Neutrophil (primary cell): ENCODE data around the gene SHF.

ENCODE experiments used
- H3K27ac ChIP-seq: fragments of 200-600 bp; sonication (generic); 2 replicates; pipeline ENCODE4 v1.5.1; 2016; ENCODE audit warnings: mild to moderate bottlenecking, moderate library complexity
- H3K27me3 ChIP-seq: fragments of 200-600 bp; sonication (generic); 2 replicates; pipeline ENCODE4 v1.6.0; 2016; ENCODE audit warnings: mild to moderate bottlenecking
- H3K36me3 ChIP-seq: fragments of 200-600 bp; sonication (generic); 2 replicates; pipeline ENCODE4 v1.5.1; 2017
- H3K4me1 ChIP-seq, 2 experiments: fragments of 200-600 bp in 1 of 2; sonication (generic) in 1 of 2; 1 replicate in 1 of 2; 2 replicates in 1 of 2; pipeline versions ENCODE4 v1.5.1 to v1.6.1; 2013 to 2016; ENCODE audit warnings: low read depth in 1 of 2, low read length in 1 of 2, mild to moderate bottlenecking in 1 of 2, moderate library complexity in 1 of 2; ENCODE audit not compliant: control insufficient read depth in 1 of 2, insufficient read depth in 1 of 2
- H3K4me3 ChIP-seq, 2 experiments: fragments of 200-600 bp in 1 of 2; sonication (generic) in 1 of 2; 1 replicate in 1 of 2; 2 replicates in 1 of 2; pipeline ENCODE4 v1.5.1; 2013 to 2016; ENCODE audit warnings: low read depth in 1 of 2, low read length in 1 of 2, mild to moderate bottlenecking in 1 of 2, moderate library complexity in 1 of 2
- H3K9me3 ChIP-seq: fragments of 200-600 bp; sonication (generic); 2 replicates; pipeline ENCODE4 v1.5.1; 2016
- TF ChIP-seq, protein P1 (sequence below): fragments of 200-600 bp; sonication (generic); IDR thresholded peaks from 2 replicates; pipeline ENCODE4 v1.5.1; 2016; ENCODE audit warnings: antibody characterized with exemption

The SHF gene

DNA sequence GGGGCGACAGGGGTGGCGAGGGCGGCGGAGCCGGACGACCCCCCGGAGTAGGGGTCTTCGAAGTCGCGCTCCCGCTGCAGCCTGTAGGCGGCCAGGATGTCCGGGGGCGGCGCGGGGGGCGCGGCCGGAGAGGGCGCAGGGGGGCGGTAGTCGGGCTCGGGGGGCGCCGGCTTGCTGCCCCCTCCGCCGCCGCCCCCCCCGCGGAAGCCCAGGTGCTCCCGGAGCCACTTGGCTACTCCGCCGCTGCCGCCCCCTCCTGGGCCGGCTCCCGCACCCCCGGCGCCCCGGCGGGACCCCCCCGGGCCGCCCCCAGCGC is 230 bp downstream of the SHF start:
- TF ChIP-seq, protein P1, sequence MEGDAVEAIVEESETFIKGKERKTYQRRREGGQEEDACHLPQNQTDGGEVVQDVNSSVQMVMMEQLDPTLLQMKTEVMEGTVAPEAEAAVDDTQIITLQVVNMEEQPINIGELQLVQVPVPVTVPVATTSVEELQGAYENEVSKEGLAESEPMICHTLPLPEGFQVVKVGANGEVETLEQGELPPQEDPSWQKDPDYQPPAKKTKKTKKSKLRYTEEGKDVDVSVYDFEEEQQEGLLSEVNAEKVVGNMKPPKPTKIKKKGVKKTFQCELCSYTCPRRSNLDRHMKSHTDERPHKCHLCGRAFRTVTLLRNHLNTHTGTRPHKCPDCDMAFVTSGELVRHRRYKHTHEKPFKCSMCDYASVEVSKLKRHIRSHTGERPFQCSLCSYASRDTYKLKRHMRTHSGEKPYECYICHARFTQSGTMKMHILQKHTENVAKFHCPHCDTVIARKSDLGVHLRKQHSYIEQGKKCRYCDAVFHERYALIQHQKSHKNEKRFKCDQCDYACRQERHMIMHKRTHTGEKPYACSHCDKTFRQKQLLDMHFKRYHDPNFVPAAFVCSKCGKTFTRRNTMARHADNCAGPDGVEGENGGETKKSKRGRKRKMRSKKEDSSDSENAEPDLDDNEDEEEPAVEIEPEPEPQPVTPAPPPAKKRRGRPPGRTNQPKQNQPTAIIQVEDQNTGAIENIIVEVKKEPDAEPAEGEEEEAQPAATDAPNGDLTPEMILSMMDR = no peak
- Histone ChIP-seq H3K27ac (no peak overlapping the region), H3K36me3 (no peaks in the 10 kb centered on the region), H3K9me3 (no peaks in the 10 kb centered on the region), H3K4me3 (no peak overlapping the region), H3K27me3 (peaks cover 61% of the 10 kb centered on the region), H3K4me1 (peaks cover 3 to 12% of the 10 kb centered on the region in 2 experiments)

DNA sequence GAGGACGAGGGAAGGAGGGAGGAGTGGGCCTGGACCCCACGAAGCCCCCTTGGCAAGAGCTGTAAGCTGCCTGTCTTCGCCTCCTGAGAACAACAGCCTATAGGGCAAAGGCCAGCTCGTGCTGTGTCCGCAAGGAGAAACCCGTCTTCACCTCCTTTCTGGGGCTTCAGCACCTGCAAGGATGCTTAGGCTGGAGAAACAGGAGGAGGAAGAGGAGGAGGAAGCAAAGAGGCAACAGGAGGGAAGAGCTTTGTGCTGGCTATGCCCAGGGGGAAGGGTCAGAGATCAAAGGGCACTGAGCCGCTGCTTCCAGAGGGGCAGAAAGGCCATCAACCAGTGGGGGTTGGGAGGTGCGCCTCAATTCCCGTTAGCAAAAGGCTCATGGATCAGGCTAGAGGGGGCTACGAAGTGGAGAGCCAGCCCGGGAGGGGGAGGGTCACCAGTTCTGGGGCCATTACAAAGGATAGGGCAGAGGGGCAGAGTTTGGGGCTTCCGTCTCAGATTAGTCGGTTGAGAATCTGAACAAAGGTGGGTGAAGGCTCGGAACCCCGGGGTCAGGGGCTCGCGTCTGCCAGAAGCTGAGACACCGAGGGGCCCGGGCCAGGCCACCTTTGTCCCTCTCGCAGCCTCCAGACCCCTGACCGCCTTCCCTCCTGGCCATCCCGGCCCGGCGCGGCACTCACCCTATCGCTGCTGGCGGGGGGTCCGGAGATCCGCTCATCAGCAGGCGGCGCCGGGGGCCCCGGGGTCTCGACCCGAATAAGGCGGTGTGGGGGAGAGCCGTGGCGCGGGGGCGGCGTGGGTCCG is 792 bp downstream of the SHF start:
- Histone ChIP-seq H3K27me3 (peaks cover 61% of the 10 kb centered on the region), H3K27ac (no peak overlapping the region), H3K9me3 (no peaks in the 10 kb centered on the region), H3K4me1 (peaks cover 3 to 12% of the 10 kb centered on the region in 2 experiments), H3K36me3 (no peaks in the 10 kb centered on the region), H3K4me3 (no peak overlapping the region)
- TF ChIP-seq, protein P1 = no peak

DNA sequence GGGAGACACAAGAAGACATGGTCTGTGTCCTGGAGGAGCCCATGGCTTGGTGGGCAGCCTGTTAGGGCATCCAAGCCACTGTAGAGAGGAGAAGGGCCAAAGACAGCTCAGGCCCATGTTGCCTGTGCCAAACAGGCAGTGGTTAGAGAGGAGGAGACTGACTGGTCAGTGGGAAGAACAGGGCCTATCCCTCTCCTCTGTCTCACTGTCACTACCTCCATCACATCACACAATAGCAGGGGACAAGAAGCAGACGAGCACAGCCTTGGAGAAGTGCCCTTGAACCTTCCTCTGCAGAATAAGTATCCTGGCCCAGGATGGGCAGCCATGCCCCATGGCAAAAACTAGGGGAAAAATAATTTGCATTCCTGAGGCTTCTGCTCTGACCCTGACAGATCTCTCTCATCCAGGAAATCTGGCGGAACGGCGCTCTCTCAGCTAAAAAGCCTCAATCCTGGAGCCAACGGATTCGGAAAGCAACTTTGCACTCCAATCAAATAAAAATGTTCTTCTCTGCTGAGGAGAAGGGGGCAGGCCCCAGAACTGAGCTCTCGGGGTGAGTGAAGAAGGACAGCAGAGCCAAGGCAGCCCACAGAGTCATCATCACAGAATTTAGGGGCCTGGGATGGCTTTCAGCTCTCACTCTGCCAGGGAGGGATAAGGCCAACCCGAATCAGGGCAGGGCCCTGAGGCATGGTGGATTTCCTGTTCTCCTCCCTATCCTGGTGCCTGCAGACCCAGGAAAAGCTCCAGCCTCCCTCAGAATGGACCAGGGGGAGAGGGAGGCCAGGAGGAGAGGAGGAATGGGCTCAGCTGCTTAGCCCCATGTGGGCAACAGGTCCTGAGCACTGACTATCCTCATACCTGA is 1.6 kb downstream of the SHF start:
- Histone ChIP-seq H3K36me3 (no peaks in the 10 kb centered on the region), H3K9me3 (no peaks in the 10 kb centered on the region), H3K27me3 (peaks cover 59% of the 10 kb centered on the region), H3K27ac (no peak overlapping the region), H3K4me3 (no peak overlapping the region), H3K4me1 (peaks cover 3 to 12% of the 10 kb centered on the region in 2 experiments)
- TF ChIP-seq, protein P1 = no peak

DNA sequence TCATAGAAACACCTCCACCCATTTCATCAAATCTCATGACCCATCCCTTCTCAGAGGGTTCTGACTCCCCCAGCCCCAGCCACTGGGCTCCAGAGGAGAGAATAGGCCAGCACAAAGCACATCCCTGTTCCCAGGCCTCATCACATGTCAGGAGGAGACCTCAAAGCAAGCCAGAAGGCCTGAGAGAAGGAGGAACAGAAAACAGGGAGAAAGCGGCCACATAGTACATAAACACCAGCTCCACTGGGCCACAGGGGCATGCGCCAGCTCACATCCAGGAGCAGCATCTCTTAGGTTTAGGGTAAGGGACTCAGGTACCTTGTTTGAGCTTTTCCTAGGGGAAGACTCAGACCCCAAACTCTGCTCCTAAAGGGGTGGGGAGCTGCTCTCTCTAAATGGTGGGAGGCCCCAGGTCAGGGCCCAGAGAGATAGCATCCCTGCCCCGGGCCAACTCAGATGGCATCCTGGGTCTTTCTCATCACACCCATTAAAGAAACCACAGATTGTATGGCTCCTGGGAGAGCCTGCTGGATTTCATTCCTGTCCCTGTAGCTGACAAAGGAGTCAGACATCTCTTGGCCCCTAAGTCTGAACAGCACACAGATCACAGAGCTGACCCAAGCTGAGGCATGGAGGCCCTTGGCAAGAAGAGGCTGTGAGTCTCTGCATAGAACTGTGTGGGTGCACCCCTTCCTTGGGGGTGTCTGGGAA is 2.5 kb downstream of the SHF start:
- H3K27ac ChIP-seq = no peak overlapping the region
- TF ChIP-seq, protein P1 = no peak
- no peaks in the 10 kb centered on the region for H3K9me3 ChIP-seq
- peaks cover 49% of the 10 kb centered on the region for H3K27me3 ChIP-seq
- peaks cover 3 to 12% of the 10 kb centered on the region in 2 experiments for H3K4me1 ChIP-seq
- no peaks in the 10 kb centered on the region for H3K36me3 ChIP-seq
- no peak overlapping the region for H3K4me3 ChIP-seq

DNA sequence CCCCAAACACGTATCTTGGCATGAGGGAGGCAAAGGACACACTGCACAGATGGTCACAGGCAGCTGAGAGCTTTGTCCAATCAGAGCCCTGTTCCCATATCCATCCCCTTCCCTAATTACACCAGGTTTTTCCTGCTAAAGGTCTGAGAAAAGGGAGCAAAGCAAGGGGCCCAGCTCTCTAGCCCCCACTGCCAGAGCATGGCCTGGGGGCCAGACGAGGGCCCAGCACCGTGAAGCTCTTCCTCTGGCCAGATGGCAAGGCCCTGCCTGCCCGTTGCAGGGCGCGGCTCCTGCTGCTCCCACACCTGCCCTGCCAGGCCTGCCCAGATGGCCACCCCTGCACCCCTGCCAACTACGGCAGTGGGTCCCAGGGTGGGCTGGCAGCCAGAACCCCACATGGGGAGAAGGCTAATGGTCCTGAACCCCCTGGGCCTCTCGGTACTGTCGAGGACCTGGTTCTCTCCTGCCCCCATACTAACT is 3.2 kb downstream of the SHF start:
- Histone ChIP-seq H3K9me3 (no peaks in the 10 kb centered on the region), H3K36me3 (no peaks in the 10 kb centered on the region), H3K27ac (no peak overlapping the region), H3K4me3 (no peak overlapping the region), H3K4me1 (peaks cover 3 to 12% of the 10 kb centered on the region in 2 experiments), H3K27me3 (peaks cover 43% of the 10 kb centered on the region)
- TF ChIP-seq, protein P1 = no peak
